GM12878 (cell line): ENCODE results near the gene PPP1R14B. TPM values are rescaled to one million over a fixed set of nuclear protein-coding genes. Genes with fewer than 3 reads are reported as not detected.

Experiments
- ATAC-seq: fragments of 200-7000 bp; cut with Tn5 transposase; 3 replicates; pipeline ENCODE4 v1.9.1; 2020; ENCODE audit warnings: mild to moderate bottlenecking, moderate library complexity
- BruUV-seq: library from RNA; stranded (reverse); fragments of 400-500 nt; replicated peaks from 2 replicates; lab custom pipeline; 2021; lab: Mats Ljungman, UMichigan
- CTCF ChIA-PET: fragments of 300-600 bp; sonication (Branson Sonifier 250); formaldehyde crosslinking; extraction: SDS; loops from one replicate; lab custom pipeline; 2021; ENCODE audit warnings: inconsistent platforms; lab: Yijun Ruan, JAX
- POLR2A ChIA-PET: fragments of 350-600 bp; formaldehyde crosslinking; extraction: SDS; loops from one replicate; lab custom pipeline; 2021; ENCODE audit warnings: inconsistent platforms; lab: Charles Lee
- RAD21 ChIA-PET: fragments of 300-600 bp; sonication (Branson Sonifier 250); formaldehyde crosslinking; loops from one replicate; lab custom pipeline; 2023; ENCODE audit warnings: antibody characterized with exemption; ENCODE audit not compliant: unreplicated experiment; lab: Charles Lee
- SMC1A ChIA-PET: fragments of 300-600 bp; sonication (Branson Sonifier 250); formaldehyde crosslinking; loops from one replicate; lab custom pipeline; 2023; ENCODE audit not compliant: unreplicated experiment, uncharacterized antibody; lab: Charles Lee
- DNase-seq: peaks from one replicate; pipeline ENCODE4 v3.0.0-alpha.2; 2011; ENCODE audit warnings: low read depth, low spot score
- FAIRE-seq: peaks from 3 replicates; lab custom pipeline; 2011; peaks lifted over from hg19 to GRCh38; lab: Jason Lieb, UNC
- H2AFZ ChIP-seq: 2 replicates; pipeline ENCODE4 v1.6.0; 2011; ENCODE audit warnings: low read depth, low read length, control low read depth; ENCODE audit not compliant: control insufficient read depth
- H3K27ac ChIP-seq: 2 replicates; pipeline ENCODE4 v1.5.1; 2011; ENCODE audit warnings: control low read depth; ENCODE audit not compliant: control insufficient read depth, insufficient read depth
- H3K27me3 ChIP-seq, 2 experiments: replicated peaks in 1 of 2; 2 replicates each; pipeline versions ENCODE4 v1.6.0 to v1.6.1; 2011; ENCODE audit warnings: low read length in 1 of 2; ENCODE audit not compliant: control insufficient read depth in 2 of 2, insufficient read depth in 2 of 2
- H3K36me3 ChIP-seq, 2 experiments: 2 replicates each; pipeline ENCODE4 v1.5.1; 2011; ENCODE audit warnings: low read length in 1 of 2; ENCODE audit not compliant: control insufficient read depth in 2 of 2, insufficient read depth in 2 of 2
- H3K4me1 ChIP-seq: 2 replicates; pipeline ENCODE4 v1.6.1; 2011; ENCODE audit warnings: mild to moderate bottlenecking, low read length, moderate library complexity, mixed read lengths; ENCODE audit not compliant: control insufficient read depth, insufficient read depth
- H3K4me2 ChIP-seq: 2 replicates; pipeline ENCODE4 v1.6.0; 2011; ENCODE audit warnings: control low read depth; ENCODE audit not compliant: control insufficient read depth, insufficient read depth
- H3K4me3 ChIP-seq: fragments of 200-600 bp; sonication (generic); 2 replicates; pipeline ENCODE4 v1.5.1; 2016
- H3K79me2 ChIP-seq: 2 replicates; pipeline ENCODE4 v1.6.0; 2011; ENCODE audit warnings: low read length; ENCODE audit not compliant: control insufficient read depth, insufficient read depth
- H3K9ac ChIP-seq: 2 replicates; pipeline ENCODE4 v1.8.0; 2011; ENCODE audit warnings: low read length, control low read depth, mixed read lengths; ENCODE audit not compliant: control insufficient read depth, insufficient read depth
- H3K9me3 ChIP-seq: replicated peaks from 3 replicates; pipeline ENCODE4 v1.5.1; 2011; ENCODE audit warnings: mild to moderate bottlenecking, low read length; ENCODE audit not compliant: control insufficient read depth, insufficient read depth
- H4K20me1 ChIP-seq: 2 replicates; pipeline ENCODE4 v1.6.0; 2011; ENCODE audit not compliant: control insufficient read depth, insufficient read depth
- BACH1 ChIP-seq: fragments of 450-650 bp; IDR thresholded peaks from 2 replicates; pipeline ENCODE4 v1.6.1; 2017; ENCODE audit warnings: mild to moderate bottlenecking, borderline replicate concordance
- EED ChIP-seq: sonication (generic); IDR thresholded peaks from 2 replicates; pipeline ENCODE4 v1.6.1; 2016; ENCODE audit warnings: antibody characterized with exemption, low read depth
- FOXK2 ChIP-seq: fragments of 450-650 bp; IDR thresholded peaks from 2 replicates; pipeline ENCODE4 v1.6.1; 2017; ENCODE audit warnings: mild to moderate bottlenecking, moderate library complexity
- IKZF1 ChIP-seq: fragments of 450-650 bp; conservative IDR thresholded peaks from 2 replicates; pipeline ENCODE4 v1.6.1; 2017; ENCODE audit warnings: antibody characterized with exemption, mild to moderate bottlenecking
- IRF4 ChIP-seq: IDR thresholded peaks from 2 replicates; pipeline ENCODE4 v1.6.1; 2011; ENCODE audit warnings: low read depth, low read length
- KAT2A ChIP-seq: conservative IDR thresholded peaks from 2 replicates; pipeline ENCODE4 v1.6.1; 2011; ENCODE audit warnings: low read depth, low read length; ENCODE audit not compliant: control insufficient read depth
- NFYA ChIP-seq: IDR thresholded peaks from 2 replicates; pipeline ENCODE4 v1.6.1; 2011; ENCODE audit warnings: low read depth, mild to moderate bottlenecking, low read length, improper control_type of control experiment, borderline replicate concordance
- POLR2AphosphoS5 ChIP-seq: IDR thresholded peaks from 2 replicates; pipeline ENCODE4 v1.6.1; 2011; ENCODE audit warnings: mild to moderate bottlenecking, low read length, inconsistent platforms
- POU2F2 ChIP-seq: IDR thresholded peaks from 3 replicates; pipeline ENCODE4 v1.6.1; 2011; ENCODE audit warnings: low read depth, mild to moderate bottlenecking, low read length, borderline replicate concordance
- SMAD5 ChIP-seq: IDR thresholded peaks from 2 replicates; pipeline ENCODE4 v1.6.1; 2016; ENCODE audit warnings: antibody characterized with exemption, low read depth
- WGBS: methylation state at CpG from one replicate; pipeline ENCODE4 v1.1.6; 2016; ENCODE audit warnings: low lambda C conversion rate; ENCODE audit not compliant: insufficient replicate concordance, insufficient coverage; ENCODE audit errors: missing lambda C conversion rate; 5-methylcytosine and 5-hydroxymethylcytosine counted together
- in situ Hi-C: fragments of 300-500 bp; cut with MboI; formaldehyde crosslinking; loops from 9 replicates; pipeline ENCODE4 v1.14.3; 2018; ENCODE audit warnings: mixed read lengths
- intact Hi-C: fragments of 100-400 bp; cut with micrococcal nuclease; formaldehyde crosslinking; loops from one replicate; pipeline ENCODE4 v1.14.2; 2022; ENCODE audit not compliant: unreplicated experiment
- polyA plus RNA-seq, 11 experiments: library from polyadenylated mRNA; depleted of rRNA in 4 of 11; unstranded in 6 of 11; stranded (reverse) in 5 of 11; fragments of >200 nt; fragmentation: Nextera tagmentation in 4 of 11; fragmentation: Illumina TruSeq in 1 of 11; extraction: Ambion mirVana in 4 of 11; extraction: Trizol in 1 of 11; gene quantifications; 1 replicate in 1 of 11; 2 replicates in 10 of 11; pipeline versions ENCODE4 v1.2.1 to v1.2.3, GENCODE V29; 2011 to 2016; ENCODE audit warnings: inconsistent platforms in 2 of 11, missing spikeins in 2 of 11, low read depth in 1 of 11
- total RNA-seq, 4 experiments: library from RNA; depleted of rRNA in 3 of 4; stranded (reverse); fragments of >200 nt in 3 of 4; fragmentation: Illumina TruSeq in 1 of 4; extraction: Trizol in 1 of 4; gene quantifications; 2 replicates each; pipeline versions ENCODE4 v1.2.1 to v1.2.3, GENCODE V29; 2013 to 2021
- TF ChIP-seq, protein P1 (sequence below): fragments of 450-650 bp; IDR thresholded peaks from 2 replicates; pipeline ENCODE4 v1.6.1; 2018; ENCODE audit warnings: borderline replicate concordance, mild to moderate bottlenecking; ENCODE audit not compliant: partially characterized antibody
- TF ChIP-seq, protein P2 (sequence below): fragments of 450-650 bp; IDR thresholded peaks from 2 replicates; pipeline ENCODE4 v1.6.1; 2017; ENCODE audit warnings: antibody characterized with exemption, mild to moderate bottlenecking, moderate library complexity

PPP1R14B gene
- total and polyA plus RNA-seq, 10 of the 15 experiments (the other 5 are each of a cell fraction or from before 2014, with no cell fraction given), result 8.4 to 283 (median 124) TPM

GRCh38 chr11:64281957-64282770 is 35.4 kb upstream of the PPP1R14B start:
- no peaks in the 10 kb centered on the region for H3K36me3 ChIP-seq

More at GRCh38 chr11:64281957-64282770, 35.4 kb upstream of the PPP1R14B start:
- CTCF ChIA-PET, result interaction anchor here (0.6 to 5.5 kb wide), 4 partner anchors 8 to 49 kb away, joined by 3 to 46 read pairs (median 22); partner anchors contain the start of genes CATSPERZ and ESRRA
- POLR2A ChIA-PET, result interaction anchor here (0.6 to 6.2 kb wide), 5 partner anchors 11 to 75 kb away, joined by 3 to 92 read pairs (median 9); partner anchors contain the start of genes FERMT3, PRDX5 and TRMT112
- intact Hi-C loops, result no loop called here
- no peak overlapping the region for H3K9ac ChIP-seq
- no peak for TF ChIP-seq IRF4
- TF ChIP-seq BACH1, result no peak
- TF ChIP-seq, protein P1, sequence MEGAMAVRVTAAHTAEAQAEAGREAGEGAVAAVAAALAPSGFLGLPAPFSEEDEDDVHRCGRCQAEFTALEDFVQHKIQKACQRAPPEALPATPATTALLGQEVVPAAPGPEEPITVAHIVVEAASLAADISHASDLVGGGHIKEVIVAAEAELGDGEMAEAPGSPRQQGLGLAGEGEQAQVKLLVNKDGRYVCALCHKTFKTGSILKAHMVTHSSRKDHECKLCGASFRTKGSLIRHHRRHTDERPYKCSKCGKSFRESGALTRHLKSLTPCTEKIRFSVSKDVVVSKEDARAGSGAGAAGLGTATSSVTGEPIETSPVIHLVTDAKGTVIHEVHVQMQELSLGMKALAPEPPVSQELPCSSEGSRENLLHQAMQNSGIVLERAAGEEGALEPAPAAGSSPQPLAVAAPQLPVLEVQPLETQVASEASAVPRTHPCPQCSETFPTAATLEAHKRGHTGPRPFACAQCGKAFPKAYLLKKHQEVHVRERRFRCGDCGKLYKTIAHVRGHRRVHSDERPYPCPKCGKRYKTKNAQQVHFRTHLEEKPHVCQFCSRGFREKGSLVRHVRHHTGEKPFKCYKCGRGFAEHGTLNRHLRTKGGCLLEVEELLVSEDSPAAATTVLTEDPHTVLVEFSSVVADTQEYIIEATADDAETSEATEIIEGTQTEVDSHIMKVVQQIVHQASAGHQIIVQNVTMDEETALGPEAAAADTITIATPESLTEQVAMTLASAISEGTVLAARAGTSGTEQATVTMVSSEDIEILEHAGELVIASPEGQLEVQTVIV, result no peak
- no peak for TF ChIP-seq NFYA
- TF ChIP-seq, protein P2, sequence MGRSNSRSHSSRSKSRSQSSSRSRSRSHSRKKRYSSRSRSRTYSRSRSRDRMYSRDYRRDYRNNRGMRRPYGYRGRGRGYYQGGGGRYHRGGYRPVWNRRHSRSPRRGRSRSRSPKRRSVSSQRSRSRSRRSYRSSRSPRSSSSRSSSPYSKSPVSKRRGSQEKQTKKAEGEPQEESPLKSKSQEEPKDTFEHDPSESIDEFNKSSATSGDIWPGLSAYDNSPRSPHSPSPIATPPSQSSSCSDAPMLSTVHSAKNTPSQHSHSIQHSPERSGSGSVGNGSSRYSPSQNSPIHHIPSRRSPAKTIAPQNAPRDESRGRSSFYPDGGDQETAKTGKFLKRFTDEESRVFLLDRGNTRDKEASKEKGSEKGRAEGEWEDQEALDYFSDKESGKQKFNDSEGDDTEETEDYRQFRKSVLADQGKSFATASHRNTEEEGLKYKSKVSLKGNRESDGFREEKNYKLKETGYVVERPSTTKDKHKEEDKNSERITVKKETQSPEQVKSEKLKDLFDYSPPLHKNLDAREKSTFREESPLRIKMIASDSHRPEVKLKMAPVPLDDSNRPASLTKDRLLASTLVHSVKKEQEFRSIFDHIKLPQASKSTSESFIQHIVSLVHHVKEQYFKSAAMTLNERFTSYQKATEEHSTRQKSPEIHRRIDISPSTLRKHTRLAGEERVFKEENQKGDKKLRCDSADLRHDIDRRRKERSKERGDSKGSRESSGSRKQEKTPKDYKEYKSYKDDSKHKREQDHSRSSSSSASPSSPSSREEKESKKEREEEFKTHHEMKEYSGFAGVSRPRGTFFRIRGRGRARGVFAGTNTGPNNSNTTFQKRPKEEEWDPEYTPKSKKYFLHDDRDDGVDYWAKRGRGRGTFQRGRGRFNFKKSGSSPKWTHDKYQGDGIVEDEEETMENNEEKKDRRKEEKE, result no peak
- no peak for TF ChIP-seq IKZF1
- no peak for TF ChIP-seq EED
- no peak for TF ChIP-seq POLR2AphosphoS5
- TF ChIP-seq KAT2A, result no peak
- no peak for TF ChIP-seq POU2F2
- TF ChIP-seq FOXK2, result no peak
- TF ChIP-seq SMAD5, result no peak
- no peaks in the 10 kb centered on the region for H3K9me3 ChIP-seq
- no peak overlapping the region for H3K4me2 ChIP-seq
- RAD21 ChIA-PET, result interaction anchor here (1.1 kb wide), 1 partner anchor 18 kb away, joined by 3 read pairs; the partner anchor contains the start of gene CATSPERZ
- H3K27ac ChIP-seq, result no peak overlapping the region
- peaks cover 15% of the 10 kb centered on the region for H3K79me2 ChIP-seq
- H4K20me1 ChIP-seq, result no peaks in the 10 kb centered on the region; the same call in 1 of the 2 replicates
- FAIRE-seq, result no peak
- no peak overlapping the region for H2AFZ ChIP-seq
- WGBS, result 99% methylated on average over 22 of the region's 22 CpGs
- TSS peak; percentile 21 for BruUV-seq
- no peaks in the 10 kb centered on the region for H3K27me3 ChIP-seq
- H3K4me3 ChIP-seq, result no peak overlapping the region
- DNase-seq, result no peak
- in situ Hi-C loops, result no loop called here
- SMC1A ChIA-PET, result interaction anchor here (1.5 kb wide), 1 partner anchor 10 kb away, joined by 6 read pairs; no protein-coding TSS in a partner anchor
- peaks cover 7% of the 10 kb centered on the region for H3K4me1 ChIP-seq
- ATAC-seq, result no peak
